Gastrocnemius medialis (tissue), 4 donors: ENCODE data around the gene PNMA6F.

Source experiments
- CTCF ChIP-seq, 5 experiments: fragments of 450-650 bp in 3 of 5; fragments of 200-600 bp in 2 of 5; sonication (generic) in 2 of 5; IDR thresholded peaks in 4 of 5; conservative IDR thresholded peaks in 1 of 5; 1 replicate in 4 of 5; 2 replicates in 1 of 5; pipeline ENCODE4 v1.5.1; 2016 to 2019; ENCODE audit warnings: antibody characterized with exemption in 5 of 5, mild to moderate bottlenecking in 3 of 5, moderate library complexity in 3 of 5
- POLR2A ChIP-seq, 2 donors: fragments of 450-650 bp; IDR thresholded peaks; one replicate each; pipeline ENCODE4 v1.6.1; 2017; ENCODE audit warnings: antibody characterized with exemption in 2 of 2, mild to moderate bottlenecking in 2 of 2, moderate library complexity in 2 of 2

- TF ChIP-seq CTCF (IDR thresholded peaks at IDR 0.05 in 4 of 5, conservative IDR thresholded peaks at IDR 0.05 in 1 of 5), result no peak
- TF ChIP-seq POLR2A (IDR thresholded peaks at IDR 0.05), result no peak
These were observed 4.3 kb downstream of the PNMA6F start for GRCh38 chrX:153317306-153317705.
